ENCODE results near the gene ADK.

The ADK gene

GRCh38 chr10:74238031-74238431 lies 87.0 kb downstream of the ADK start:
- no peak overlapping the region for H3K4me3 ChIP-seq (ENCODE audit: low read length)
- no peak for TF ChIP-seq CTCF (conservative IDR thresholded peaks at IDR 0.05; ENCODE audit: low read length)
- DNase-seq (ENCODE audit: low read depth): no peak

GRCh38 chr10:74238516-74238915 lies 87.5 kb downstream of the ADK start:
- H3K4me3 ChIP-seq (ENCODE audit: low read length): no peak overlapping the region
- DNase-seq (ENCODE audit: low read depth): no peak
- TF ChIP-seq CTCF (conservative IDR thresholded peaks at IDR 0.05; ENCODE audit: low read length): no peak

- TF ChIP-seq CTCF (conservative IDR thresholded peaks at IDR 0.05; ENCODE audit: low read length): no peak
- H3K4me3 ChIP-seq (ENCODE audit: low read length): no peak overlapping the region
- DNase-seq (ENCODE audit: low read depth): no peak
Measured at GRCh38 chr10:74243067-74243466, 92.0 kb downstream of the ADK start.

- peak; percentile 57 for TF ChIP-seq CTCF (conservative IDR thresholded peaks at IDR 0.05; ENCODE audit: low read length)
- no peak overlapping the region for H3K4me3 ChIP-seq (ENCODE audit: low read length)
- DNase-seq (ENCODE audit: low read depth): peak; percentile 62
Measured at GRCh38 chr10:74244097-74244685, 93.2 kb downstream of the ADK start.

GRCh38 chr10:74244807-74245206 lies 93.8 kb downstream of the ADK start:
- TF ChIP-seq CTCF (conservative IDR thresholded peaks at IDR 0.05; ENCODE audit: low read length): no peak
- DNase-seq (ENCODE audit: low read depth): no peak
- no peak overlapping the region for H3K4me3 ChIP-seq (ENCODE audit: low read length)

- no peak for TF ChIP-seq CTCF (conservative IDR thresholded peaks at IDR 0.05; ENCODE audit: low read length)
- DNase-seq (ENCODE audit: low read depth): no peak
- H3K4me3 ChIP-seq (ENCODE audit: low read length): no peak overlapping the region
Measured at GRCh38 chr10:74246495-74246894, 95.5 kb downstream of the ADK start.

- DNase-seq (ENCODE audit: low read depth): peak; percentile 40
- TF ChIP-seq CTCF (conservative IDR thresholded peaks at IDR 0.05; ENCODE audit: low read length): no peak
Measured at GRCh38 chr10:74249865-74250264, 98.8 kb downstream of the ADK start.

More at GRCh38 chr10:74249865-74250264, 98.8 kb downstream of the ADK start:
- no peak overlapping the region for H3K4me3 ChIP-seq (ENCODE audit: low read length)

Data from AG10803 (cell line).